ENCODE data around the gene SEMG1. TPM values are rescaled to one million over a fixed set of nuclear protein-coding genes. Genes with fewer than 3 reads are reported as not detected.

SEMG1 gene, protein sequence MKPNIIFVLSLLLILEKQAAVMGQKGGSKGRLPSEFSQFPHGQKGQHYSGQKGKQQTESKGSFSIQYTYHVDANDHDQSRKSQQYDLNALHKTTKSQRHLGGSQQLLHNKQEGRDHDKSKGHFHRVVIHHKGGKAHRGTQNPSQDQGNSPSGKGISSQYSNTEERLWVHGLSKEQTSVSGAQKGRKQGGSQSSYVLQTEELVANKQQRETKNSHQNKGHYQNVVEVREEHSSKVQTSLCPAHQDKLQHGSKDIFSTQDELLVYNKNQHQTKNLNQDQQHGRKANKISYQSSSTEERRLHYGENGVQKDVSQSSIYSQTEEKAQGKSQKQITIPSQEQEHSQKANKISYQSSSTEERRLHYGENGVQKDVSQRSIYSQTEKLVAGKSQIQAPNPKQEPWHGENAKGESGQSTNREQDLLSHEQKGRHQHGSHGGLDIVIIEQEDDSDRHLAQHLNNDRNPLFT
- not detected for polyA plus RNA-seq (ENCODE audit: insufficient read length in 3 of 3)

DNA sequence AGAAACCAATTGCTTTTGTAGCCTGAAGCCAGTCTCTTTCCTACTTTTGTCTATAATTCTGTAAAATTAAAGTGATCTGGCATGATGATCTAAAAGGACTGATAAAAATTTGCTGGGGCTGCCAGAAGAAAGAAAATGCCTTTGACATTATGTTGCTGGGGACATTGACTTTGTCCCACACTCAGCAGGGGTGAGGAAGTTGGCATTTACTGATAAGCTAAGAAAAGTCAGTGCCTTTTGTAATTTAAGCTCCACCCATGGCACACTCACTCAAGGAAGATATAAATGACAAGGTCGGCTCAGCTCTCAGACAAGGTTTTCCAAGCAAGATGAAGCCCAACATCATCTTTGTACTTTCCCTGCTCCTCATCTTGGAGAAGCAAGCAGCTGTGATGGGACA lies at the start of gene SEMG1:
Gene SEMG1 (plus strand): TSS at position 309 of the 400 bp plus-strand sequence. CDS start 21 bp downstream, at position 330.
- no peak for DNase-seq (ENCODE audit: low read depth in 3 of 3, low spot score in 2 of 3)

DNA sequence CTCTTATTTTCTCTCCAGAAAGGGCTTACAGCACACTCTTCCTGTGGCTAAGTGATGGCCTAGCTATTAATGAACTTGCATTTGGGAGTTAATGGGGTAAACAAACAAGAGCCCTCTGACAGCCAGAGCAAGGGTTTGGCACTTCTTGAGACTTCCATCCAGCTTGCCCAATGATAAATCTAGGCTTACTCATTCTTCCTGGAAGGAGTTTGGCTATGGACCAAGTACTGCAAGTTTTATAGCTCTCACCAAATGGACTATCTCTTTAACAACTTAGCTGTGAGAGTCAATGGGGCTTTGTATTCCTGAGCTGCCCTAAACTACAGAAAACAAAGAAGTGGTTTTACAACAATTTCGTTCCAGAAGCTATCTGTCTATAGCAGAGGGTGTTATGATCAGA lies 48.9 kb upstream of the SEMG1 start:
- DNase-seq (ENCODE audit: low read depth in 3 of 3, low spot score in 2 of 3), result no peak

DNA sequence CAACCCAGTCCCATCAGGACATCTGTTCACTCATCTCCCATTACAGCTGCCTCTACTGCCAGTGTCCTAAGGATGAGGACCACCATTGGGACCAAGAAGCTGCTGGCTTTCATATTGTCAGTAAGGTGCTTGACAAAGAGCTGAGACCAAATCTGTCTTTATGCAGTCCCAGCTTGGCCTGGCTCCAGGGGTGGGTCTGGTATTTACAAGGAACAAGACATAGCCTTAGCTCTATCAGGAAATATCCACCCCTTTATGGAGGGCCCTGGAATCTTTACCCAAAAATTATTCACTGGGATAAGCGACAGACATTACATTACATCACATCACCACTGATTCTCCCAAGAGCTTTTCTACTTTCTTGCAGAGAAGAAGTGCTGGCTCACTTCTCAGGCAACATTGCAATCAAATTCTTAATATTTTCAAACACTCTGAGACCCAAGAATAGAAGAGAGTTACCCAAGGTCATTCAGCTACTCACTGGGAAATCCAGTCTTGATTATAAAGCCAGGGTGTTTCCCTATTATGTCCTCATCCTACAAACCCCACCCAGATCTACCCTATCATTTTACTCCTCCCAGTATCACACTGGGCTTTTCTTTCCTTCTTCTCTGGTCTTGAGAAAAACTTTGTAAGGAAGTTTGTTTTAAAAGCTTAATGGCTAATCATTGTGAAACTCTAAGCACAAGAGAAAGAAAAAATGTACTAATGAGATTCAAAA lies 43.6 kb upstream of the SEMG1 start:
- DNase-seq (ENCODE audit: low read depth in 3 of 3, low spot score in 2 of 3), result no peak

DNA sequence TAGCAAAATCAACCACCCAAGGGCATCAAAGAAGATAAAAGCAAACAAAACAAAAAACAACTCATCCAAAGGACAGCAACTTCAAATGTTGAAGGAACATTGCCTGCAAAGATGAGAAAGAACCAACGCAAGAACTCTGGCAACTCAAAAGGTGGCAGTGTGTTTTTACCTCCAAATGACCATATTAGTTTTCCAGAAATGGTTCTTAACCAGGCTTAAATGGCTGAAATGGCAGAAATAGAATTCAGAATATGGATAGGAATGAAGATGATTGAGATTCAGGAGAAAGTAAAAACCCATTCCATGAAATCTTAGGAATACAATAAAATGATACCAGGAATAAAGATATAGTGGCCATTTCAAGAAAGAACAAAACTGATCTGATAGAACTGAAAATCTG lies 41.9 kb upstream of the SEMG1 start:
- DNase-seq (ENCODE audit: low read depth in 3 of 3, low spot score in 2 of 3), result no peak

DNA sequence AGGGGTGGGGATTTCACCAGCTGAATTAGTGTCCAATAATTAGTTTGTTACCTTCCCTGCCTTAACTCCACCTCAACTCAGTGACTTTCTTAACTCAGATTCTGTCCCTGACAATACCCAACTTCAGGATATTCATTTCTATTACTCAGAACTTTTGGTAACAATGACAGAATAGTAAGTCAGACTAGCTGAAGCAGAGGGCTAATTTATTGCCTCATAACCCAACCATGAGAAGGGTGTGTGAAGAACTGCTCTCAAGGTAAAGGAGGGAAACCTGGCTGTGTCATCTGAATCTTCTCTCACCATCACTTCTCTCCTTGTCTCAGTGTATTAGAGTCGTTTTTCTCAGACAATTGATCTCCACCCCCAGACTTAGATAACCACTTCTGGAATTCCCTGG lies 33.3 kb upstream of the SEMG1 start:
- no peak for DNase-seq (ENCODE audit: low read depth in 3 of 3, low spot score in 2 of 3)

DNA sequence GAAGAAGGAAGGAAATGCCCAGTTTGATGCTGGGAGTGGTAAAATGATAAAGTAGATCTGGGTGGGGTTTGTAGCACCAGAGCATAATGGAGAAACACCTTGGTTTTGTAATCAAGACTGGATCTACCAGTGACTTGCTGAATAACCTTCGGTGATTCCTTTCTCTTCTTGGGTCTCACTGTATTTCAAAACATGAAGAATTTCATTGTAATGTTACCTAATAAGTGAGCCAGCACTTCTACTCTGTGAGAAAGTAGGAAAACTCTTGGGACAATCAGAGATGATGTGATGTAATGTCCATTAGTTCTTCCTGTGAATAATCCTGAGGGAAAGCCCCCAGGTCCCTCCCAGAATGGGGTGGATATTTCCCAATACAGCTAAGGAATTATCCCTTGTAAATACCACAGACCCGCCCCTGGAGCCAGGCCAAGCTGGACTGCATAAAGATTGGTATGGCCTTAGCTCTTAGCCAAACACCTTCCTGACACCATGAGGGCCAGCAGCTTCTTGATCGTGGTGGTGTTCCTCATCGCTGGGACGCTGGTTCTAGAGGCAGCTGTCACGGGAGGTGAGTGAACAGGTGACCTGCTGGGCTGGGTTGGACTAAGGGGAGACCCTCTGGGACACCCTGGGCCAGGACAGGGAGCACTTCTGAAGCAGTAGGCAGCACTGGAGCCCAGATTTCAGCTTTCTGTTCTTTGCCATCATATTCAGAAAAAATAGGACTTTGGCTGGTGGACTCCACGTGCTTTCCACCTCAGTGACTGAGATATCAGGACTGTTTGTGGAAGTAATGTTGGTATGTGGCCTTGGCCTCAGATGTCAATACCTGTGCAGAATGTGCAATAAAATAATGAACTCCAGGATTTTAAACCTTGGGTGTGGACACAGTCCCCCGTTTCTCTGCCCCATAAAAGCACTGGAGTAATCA lies 32.1 kb upstream of the SEMG1 start, which contains the start of gene PI3:
Gene PI3 (plus strand): TSS at position 469 of the 931 bp plus-strand sequence. CDS start 21 bp downstream, at position 490.
- no peak for DNase-seq (ENCODE audit: low read depth in 3 of 3, low spot score in 2 of 3)

DNA sequence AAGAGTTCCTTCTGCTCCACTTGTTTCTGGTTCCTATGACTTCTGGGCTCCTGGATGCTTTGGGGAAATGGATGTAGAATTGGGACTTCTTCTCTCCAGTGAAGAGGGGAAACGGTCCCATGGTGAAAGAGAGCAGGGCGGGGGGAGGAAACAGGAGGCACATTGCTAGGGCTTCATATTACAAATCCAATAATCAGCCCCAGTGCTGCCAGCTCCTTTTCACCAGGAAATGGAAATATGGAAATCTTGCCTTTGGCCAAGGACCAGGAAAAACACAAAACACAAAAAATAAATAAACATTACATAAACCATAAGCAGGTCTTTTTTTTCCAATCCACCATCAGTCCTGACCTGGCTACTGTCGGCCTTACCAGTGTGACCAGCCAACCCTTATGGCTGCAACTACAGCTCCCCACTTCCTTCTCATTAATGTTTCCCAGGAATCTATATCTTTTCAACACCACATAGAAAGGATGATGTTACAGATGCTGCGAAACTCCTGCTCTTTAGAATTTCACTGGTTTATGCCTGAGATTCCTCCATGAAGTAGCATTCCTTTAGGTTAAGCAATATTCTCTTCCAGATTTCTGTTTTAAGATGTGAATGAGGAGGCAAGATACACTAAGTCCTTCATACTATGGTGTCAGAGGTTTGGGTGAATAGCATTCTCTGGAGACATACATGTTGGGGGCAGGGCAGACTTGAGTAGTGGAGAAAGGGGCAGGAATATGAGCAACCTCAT lies 30.1 kb upstream of the SEMG1 start:
- DNase-seq (ENCODE audit: low read depth in 3 of 3, low spot score in 2 of 3), result no peak

DNA sequence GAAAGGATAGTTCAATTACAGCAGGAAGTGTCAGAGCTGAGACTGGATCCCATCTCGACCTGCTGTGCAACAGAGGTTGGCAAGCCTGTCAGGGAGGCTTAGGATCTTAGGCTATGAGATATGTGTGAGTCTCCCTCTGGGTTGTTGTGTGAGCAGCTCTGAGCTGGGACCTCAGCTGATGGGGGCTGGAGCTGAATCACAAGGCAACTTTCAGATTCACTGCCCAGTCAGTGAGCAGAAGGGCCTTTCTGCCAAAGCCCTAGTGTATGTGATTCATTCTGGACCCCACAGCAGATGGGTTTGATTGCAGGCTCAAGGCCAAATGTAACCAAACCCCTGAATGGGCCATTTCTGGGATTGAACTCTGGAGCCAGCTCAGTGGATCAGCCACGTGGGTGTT lies 27.7 kb upstream of the SEMG1 start:
- no peak for DNase-seq (ENCODE audit: low read depth in 3 of 3, low spot score in 2 of 3)

DNA sequence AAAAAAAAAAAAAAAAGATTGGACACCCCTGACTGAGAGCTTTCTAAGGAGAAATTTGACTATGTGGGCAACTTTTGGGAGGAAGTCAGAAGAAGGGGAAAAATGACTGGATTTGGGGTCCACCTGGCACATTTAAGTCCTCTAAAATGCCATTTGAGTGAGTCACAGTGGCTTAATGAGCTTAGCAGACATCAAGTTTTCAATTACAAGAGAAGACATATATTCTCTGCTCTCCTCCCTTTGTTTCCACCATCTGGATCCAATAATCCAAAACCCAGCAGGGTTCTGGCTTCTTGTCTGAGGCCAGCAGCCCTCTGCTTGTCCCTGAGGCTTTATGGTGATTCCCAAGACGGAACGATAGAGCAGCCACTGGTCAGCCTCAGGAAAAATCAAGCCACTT lies 25.2 kb upstream of the SEMG1 start:
- DNase-seq (ENCODE audit: low read depth in 3 of 3, low spot score in 2 of 3), result no peak

DNA sequence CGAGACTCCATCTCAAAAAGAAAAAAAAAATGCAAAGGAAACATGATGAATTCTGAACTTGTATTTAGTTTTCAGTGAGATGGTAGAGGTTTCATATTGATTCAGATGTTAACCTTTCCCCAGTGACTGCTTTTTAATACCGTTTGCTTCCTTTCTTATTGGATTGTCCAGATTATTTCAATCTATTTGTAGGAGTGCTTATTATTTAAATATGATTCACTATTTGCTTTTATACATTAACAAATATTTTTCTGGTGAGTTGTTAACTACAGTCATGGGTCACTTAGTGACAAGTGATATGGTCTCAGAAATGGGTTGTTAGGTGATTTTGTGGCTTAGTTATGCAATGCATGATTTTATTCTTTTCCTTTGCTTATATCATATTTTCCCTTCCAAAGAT lies 23.7 kb upstream of the SEMG1 start:
- DNase-seq (ENCODE audit: low read depth in 3 of 3, low spot score in 2 of 3), result no peak

DNA sequence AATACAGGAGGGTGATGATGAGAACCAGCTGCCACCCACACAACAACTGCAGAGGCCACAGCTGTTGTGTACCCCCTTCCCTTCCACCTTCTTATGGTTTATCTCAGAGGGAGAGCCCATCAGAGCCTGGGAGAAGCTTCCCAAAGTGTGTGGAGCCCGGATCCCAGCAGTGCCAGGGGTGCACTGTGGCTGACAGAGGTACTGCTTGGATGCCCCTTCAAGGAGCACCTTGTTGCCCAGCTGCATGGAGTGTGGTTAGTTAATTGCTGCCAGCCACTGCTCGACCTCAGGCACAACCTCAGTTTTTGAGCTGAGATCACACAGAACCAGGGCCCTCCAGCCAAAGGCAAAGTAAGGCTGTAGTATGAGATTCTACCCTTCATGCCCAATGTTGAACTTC lies 19.1 kb upstream of the SEMG1 start:
- no peak for DNase-seq (ENCODE audit: low read depth in 3 of 3, low spot score in 2 of 3)

DNA sequence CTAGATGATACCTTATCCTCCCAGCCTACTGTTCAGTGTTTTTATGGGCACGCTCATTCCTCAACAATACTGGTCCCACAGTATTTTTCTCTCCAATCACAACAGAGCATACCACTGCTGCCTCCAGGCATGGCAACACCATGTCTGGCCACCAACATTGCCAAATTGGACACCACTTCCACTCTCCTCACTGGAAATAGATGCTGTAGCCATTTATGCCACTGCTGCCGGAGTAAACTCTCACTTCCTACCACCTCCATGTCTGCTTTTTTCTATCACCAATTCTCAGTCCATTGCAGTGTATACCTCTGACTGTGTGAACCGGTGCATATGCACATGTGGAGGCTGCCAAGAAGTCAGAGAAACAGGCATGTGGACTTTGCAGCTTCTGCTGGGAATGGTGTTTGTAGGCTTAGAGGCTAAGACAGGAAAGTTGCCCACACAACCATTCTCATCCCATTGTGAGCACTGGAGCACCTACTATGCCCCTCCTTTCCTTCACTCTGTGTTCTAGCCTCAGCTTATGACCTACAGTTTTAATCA lies 17.7 kb upstream of the SEMG1 start:
- no peak for DNase-seq (ENCODE audit: low read depth in 3 of 3, low spot score in 2 of 3)

DNA sequence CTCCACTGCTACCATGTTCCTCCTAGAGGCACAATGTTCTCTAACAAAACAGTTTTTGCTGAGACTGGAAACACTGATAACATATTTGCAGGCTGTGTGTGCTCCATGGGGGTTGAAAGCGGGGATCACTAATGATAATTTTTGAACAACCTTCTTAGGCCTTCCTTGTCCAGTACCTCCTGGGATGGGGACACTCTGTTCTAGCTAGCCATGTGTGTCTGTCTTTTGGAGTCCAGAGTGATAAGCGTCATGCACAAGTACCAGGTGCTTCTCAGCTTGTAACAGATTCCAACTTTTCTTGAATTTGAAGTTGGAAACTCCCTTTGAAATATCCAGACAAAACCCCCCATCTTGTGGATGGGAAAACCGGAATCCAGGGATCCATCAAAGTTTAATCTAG lies 17.0 kb upstream of the SEMG1 start:
- no peak for DNase-seq (ENCODE audit: low read depth in 3 of 3, low spot score in 2 of 3)

DNA sequence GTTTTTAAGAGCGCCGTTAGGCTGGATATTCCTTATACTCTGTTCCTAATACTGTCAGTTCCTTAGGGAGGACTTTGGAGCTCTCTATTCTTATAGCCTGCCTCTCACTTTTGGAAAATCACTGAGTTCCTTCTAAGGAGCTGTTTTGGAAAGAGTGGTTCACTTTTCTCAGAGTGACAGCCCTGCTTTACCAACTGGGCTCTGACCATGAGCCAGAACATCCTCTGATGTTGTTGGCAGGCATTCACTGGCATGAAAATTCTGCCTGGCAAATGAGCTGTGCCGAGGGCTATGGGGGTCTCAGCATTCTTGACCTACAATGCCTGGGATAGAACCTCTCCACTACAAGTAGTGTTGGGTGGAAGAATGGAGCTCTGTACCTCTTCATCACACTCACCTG lies 14.9 kb upstream of the SEMG1 start:
- DNase-seq (ENCODE audit: low read depth in 3 of 3, low spot score in 2 of 3), result no peak

DNA sequence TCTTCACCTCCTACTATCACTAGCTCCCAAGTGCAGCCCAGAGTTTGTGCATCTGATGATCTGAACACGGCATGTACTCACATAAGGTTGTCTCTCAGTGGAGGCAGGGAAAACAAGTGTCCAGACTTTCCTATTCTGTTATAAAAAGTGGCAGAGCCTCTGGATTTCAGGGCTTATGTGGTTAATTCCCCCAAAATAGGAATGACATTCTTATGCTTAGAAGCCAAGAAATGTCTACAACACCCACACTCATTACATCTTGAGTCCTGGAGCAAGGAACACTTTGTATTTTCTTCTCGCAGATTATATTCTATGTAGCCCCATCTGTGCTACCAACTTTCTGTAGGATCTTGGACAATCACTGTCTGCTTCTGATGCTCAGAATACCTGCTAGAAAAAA lies 13.5 kb upstream of the SEMG1 start:
- no peak for DNase-seq (ENCODE audit: low read depth in 3 of 3, low spot score in 2 of 3)

DNA sequence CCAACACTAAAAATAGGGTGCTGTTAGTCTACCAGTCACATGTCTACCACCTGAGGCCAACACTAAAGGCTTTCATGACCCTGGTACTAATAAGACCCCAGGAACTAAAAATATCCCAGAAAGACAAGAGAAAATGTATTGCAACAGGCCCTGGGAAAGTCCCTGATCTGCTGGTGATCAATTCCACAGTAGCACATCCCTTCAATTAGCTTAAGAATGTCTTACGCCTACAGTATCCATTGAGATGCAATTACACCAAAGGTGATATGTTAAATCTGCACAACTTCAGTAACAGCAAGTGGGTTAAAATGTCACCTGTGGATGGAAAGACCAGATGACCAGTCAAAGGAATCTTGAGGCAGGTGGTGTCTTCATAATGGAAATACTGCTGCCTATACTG lies 3.1 kb downstream of the SEMG1 start:
- DNase-seq (ENCODE audit: low read depth in 3 of 3, low spot score in 2 of 3), result no peak

DNA sequence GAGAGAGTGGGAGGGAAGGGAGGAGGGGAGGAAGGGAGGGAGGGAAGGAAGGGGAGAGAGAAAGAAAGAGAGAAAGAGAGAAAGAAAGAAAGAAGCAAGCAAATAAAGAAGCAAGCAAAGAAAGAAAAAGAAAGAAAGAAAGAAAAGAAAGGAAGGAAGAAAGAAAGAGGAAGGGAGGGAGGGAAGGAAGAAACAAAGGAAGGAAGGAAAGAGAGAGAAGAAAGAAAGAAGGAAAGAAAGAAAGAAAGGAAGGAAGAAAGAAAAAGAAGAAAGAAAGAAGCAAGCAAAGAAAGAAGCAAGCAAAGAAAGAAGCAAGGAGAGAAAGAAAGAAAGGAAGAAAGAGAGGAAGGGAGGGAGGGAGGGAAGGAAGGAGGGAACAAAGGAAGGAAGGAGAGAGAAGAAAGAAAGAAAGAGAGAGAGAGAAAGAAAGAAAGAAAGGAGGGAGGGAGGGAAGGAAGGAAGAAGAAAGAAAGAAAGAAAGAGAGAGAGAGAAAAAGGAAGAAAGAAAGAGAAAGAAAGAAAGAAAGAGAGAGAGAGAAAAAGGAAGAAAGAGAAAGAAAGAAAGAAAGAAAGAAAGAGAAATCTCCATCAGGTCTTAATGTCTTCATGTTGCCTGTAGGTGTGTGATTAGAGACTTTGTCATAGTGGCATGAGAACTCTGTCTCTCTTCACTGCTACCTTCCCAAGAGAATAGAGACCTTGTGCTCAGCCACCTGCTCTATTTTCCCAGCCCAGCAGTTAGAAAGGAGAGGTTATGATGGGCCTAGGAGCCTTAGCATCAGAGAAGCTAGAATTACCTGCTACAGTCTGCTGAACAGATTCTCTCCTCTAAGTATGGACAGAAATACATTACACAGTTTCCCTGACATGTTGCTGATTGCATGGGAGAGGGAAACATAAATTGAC lies 5.0 kb downstream of the SEMG1 start:
- no peak for DNase-seq (ENCODE audit: low read depth in 3 of 3, low spot score in 2 of 3)

DNA sequence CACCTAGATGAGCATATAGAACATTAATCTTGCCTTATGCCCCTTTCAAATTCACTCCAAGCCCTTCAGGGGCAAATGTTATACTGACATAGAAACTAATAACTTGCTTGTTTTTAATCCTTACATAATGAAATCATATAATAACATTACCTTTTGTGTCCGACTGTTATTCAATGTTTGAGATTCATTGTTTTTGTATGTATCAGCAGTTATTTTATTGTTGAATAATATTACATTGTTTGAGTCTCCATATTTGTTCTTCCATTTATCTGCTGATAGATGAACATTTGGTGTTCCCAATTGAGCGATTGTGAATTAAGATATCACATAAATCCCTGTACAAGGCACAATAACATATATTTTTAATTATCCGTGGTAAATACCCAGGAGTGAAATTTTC lies 6.0 kb downstream of the SEMG1 start:
- no peak for DNase-seq (ENCODE audit: low read depth in 3 of 3, low spot score in 2 of 3)

DNA sequence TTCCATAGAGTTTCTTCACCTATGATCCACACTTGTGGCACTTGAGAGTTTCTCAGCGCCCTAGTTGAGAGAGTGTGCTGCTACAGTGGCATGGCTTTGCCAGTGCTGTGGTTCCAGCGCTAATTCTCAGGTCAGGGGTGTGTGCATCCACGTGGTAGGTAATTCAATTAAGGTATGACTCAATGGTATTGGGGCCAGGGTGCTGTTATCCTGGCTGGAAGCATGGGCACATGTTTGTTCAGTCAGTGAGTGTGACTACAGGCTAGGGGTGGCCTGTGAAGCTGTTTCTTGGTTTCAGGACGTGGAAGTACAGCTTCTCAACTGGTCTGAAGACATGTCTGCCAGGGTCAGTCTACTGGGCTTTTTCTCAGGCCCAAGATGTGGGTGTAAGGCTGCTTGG lies 11.3 kb downstream of the SEMG1 start:
- no peak for DNase-seq (ENCODE audit: low read depth in 3 of 3, low spot score in 2 of 3)
